GM10847 (cell line): ENCODE measurements around the gene PSME2.
A peak's percentile ranks its signal among the peaks of the same experiment; 100 is the strongest.

Experiments used
- POLR2A ChIP-seq: IDR thresholded peaks from 2 replicates; pipeline ENCODE4 v1.6.1; 2011; ENCODE audit not compliant: insufficient read length; ENCODE audit errors: extremely low read depth

Gene PSME2

GRCh38 chr14:24146978-24147760 lies 759 bp upstream of the PSME2 start, which contains the start of gene RNF31:
Gene RNF31, plus strand, starts transcription at chr14:24147498. Its CDS starts 201 bp downstream, at chr14:24147699.
- peak; percentile 47 for TF ChIP-seq POLR2A

- TF ChIP-seq POLR2A = no peak
Measured at GRCh38 chr14:24145690-24146452, 539 bp downstream of the PSME2 start.

GRCh38 chr14:24145219-24145618 lies 1.2 kb downstream of the PSME2 start:
- no peak for TF ChIP-seq POLR2A

- TF ChIP-seq POLR2A = no peak
Measured at GRCh38 chr14:24144451-24144850, 2.0 kb downstream of the PSME2 start.

- TF ChIP-seq POLR2A = no peak
Measured at GRCh38 chr14:24143511-24143910, 2.9 kb downstream of the PSME2 start.

- TF ChIP-seq POLR2A = peak; percentile 92
Measured at GRCh38 chr14:24141097-24141880, 5.1 kb downstream of the PSME2 start, which contains the start of gene EMC9. Gene EMC9, minus strand, starts transcription at chr14:24141591. Its CDS starts 287 bp downstream, at chr14:24141304.

- TF ChIP-seq POLR2A = no peak
Measured at GRCh38 chr14:24139272-24139934, 7.0 kb downstream of the PSME2 start.

- no peak for TF ChIP-seq POLR2A
Measured at GRCh38 chr14:24138396-24139271, 7.8 kb downstream of the PSME2 start.

- TF ChIP-seq POLR2A = no peak
Measured at GRCh38 chr14:24137529-24138395, 8.6 kb downstream of the PSME2 start.

- TF ChIP-seq POLR2A = no peak
Measured at GRCh38 chr14:24136684-24137528, 9.5 kb downstream of the PSME2 start.

- TF ChIP-seq POLR2A = peak; percentile 56
Measured at GRCh38 chr14:24135834-24136683, 10.4 kb downstream of the PSME2 start, which contains the start of gene PSME1. Gene PSME1, plus strand, starts transcription at chr14:24136194. Its CDS starts 69 bp downstream, at chr14:24136263.
